HEK293 (cell line): ENCODE measurements around the gene OTUD1.
A peak's percentile ranks its signal among the peaks of the same experiment; 100 is the strongest.

ENCODE experiments used
- AEBP2 ChIP-seq: fragments of 450-650 bp; formaldehyde crosslinking; IDR thresholded peaks from 2 replicates; pipeline ENCODE4 v1.5.1; 2016; ENCODE audit warnings: missing biosample characterization, missing genetic modification characterization, borderline replicate concordance
- HIC1 ChIP-seq: fragments of 450-650 bp; formaldehyde crosslinking; IDR thresholded peaks from 2 replicates; pipeline ENCODE4 v1.5.1; 2016; ENCODE audit warnings: missing biosample characterization, missing genetic modification characterization
- PRDM10 ChIP-seq: fragments of 450-650 bp; formaldehyde crosslinking; IDR thresholded peaks from 2 replicates; pipeline ENCODE4 v1.5.1; 2016; ENCODE audit warnings: missing biosample characterization, missing genetic modification characterization
- ZBTB44 ChIP-seq: fragments of 450-650 bp; IDR thresholded peaks from 2 replicates; pipeline ENCODE4 v1.5.1; 2018; ENCODE audit warnings: missing biosample characterization, mild to moderate bottlenecking, missing genetic modification characterization
- ZNF146 ChIP-seq: fragments of 450-650 bp; formaldehyde crosslinking; IDR thresholded peaks from 2 replicates; pipeline ENCODE4 v1.5.1; 2016; ENCODE audit warnings: missing biosample characterization, missing genetic modification characterization
- ZNF18 ChIP-seq: fragments of 450-650 bp; formaldehyde crosslinking; IDR thresholded peaks from 2 replicates; pipeline ENCODE4 v1.5.1; 2016; ENCODE audit warnings: missing biosample characterization, missing genetic modification characterization
- ZNF211 ChIP-seq: fragments of 450-650 bp; formaldehyde crosslinking; IDR thresholded peaks from 2 replicates; pipeline ENCODE4 v1.5.1; 2016; ENCODE audit warnings: low read depth, missing biosample characterization, missing genetic modification characterization
- ZNF23 ChIP-seq: fragments of 450-650 bp; formaldehyde crosslinking; IDR thresholded peaks from 2 replicates; pipeline ENCODE4 v1.5.1; 2016; ENCODE audit warnings: missing biosample characterization, missing genetic modification characterization, borderline replicate concordance
- ZNF24 ChIP-seq: fragments of 450-650 bp; formaldehyde crosslinking; IDR thresholded peaks from 2 replicates; pipeline ENCODE4 v1.5.1; 2016; ENCODE audit warnings: missing biosample characterization, missing genetic modification characterization
- ZNF274 ChIP-seq, 2 experiments: fragments of 200-500 bp in 1 of 2; fragments of 450-650 bp in 1 of 2; sonication (Bioruptor generic) in 1 of 2; formaldehyde crosslinking in 1 of 2; IDR thresholded peaks; 2 replicates each; pipeline versions ENCODE4 v1.5.1 to v1.6.1; 2014 to 2016; ENCODE audit warnings: borderline replicate concordance in 1 of 2, inconsistent platforms in 1 of 2, low read length in 1 of 2, missing biosample characterization in 1 of 2, missing genetic modification characterization in 1 of 2
- ZNF335 ChIP-seq: fragments of 450-650 bp; formaldehyde crosslinking; conservative IDR thresholded peaks from 2 replicates; pipeline ENCODE4 v1.5.1; 2016; ENCODE audit warnings: missing biosample characterization, missing genetic modification characterization
- ZNF549 ChIP-seq: fragments of 450-650 bp; IDR thresholded peaks from 2 replicates; pipeline ENCODE4 v1.5.1; 2018; ENCODE audit warnings: missing biosample characterization, missing genetic modification characterization, mild to moderate bottlenecking, inconsistent platforms, moderate library complexity
- ZNF600 ChIP-seq: fragments of 450-650 bp; formaldehyde crosslinking; IDR thresholded peaks from 2 replicates; pipeline ENCODE4 v1.5.1; 2016; ENCODE audit warnings: missing biosample characterization, missing genetic modification characterization
- ZNF76 ChIP-seq: fragments of 450-650 bp; formaldehyde crosslinking; IDR thresholded peaks from 2 replicates; pipeline ENCODE4; 2016; ENCODE audit warnings: low read depth, missing biosample characterization, missing genetic modification characterization, borderline replicate concordance
- ZXDB ChIP-seq: fragments of 450-650 bp; formaldehyde crosslinking; IDR thresholded peaks from 2 replicates; pipeline ENCODE4 v1.5.1; 2016; ENCODE audit warnings: missing biosample characterization, missing genetic modification characterization
- TF ChIP-seq, protein P1 (sequence below): fragments of 450-650 bp; formaldehyde crosslinking; IDR thresholded peaks from 2 replicates; pipeline ENCODE4 v1.5.1; 2017; ENCODE audit warnings: missing biosample characterization, missing genetic modification characterization
- TF ChIP-seq, protein P2 (sequence below): fragments of 450-650 bp; formaldehyde crosslinking; IDR thresholded peaks from 2 replicates; pipeline ENCODE4 v1.5.1; 2017; ENCODE audit warnings: missing biosample characterization, missing genetic modification characterization
- TF ChIP-seq, protein P3 (sequence below): fragments of 450-650 bp; formaldehyde crosslinking; IDR thresholded peaks from 2 replicates; pipeline ENCODE4 v1.5.1; 2016; ENCODE audit warnings: missing biosample characterization, missing genetic modification characterization
- TF ChIP-seq, protein P4 (sequence below): fragments of 450-650 bp; formaldehyde crosslinking; IDR thresholded peaks from 2 replicates; pipeline ENCODE4 v1.5.1; 2016; ENCODE audit warnings: missing biosample characterization, missing genetic modification characterization

Gene OTUD1

GRCh38 chr10:23419655-23420329 lies 19.1 kb upstream of the OTUD1 start (continued):
- TF ChIP-seq PRDM10 (tag by site-specific recombination) (peak; percentile 55), HIC1 (tag by site-specific recombination) (no peak), ZNF76 (tag by site-specific recombination) (peak; percentile 13; the same call in 1 of the 2 replicates), ZNF335 (tag by site-specific recombination) (no peak), ZNF23 (tag by site-specific recombination) (no peak), ZBTB44 (no peak), ZNF274 (IDR thresholded peaks at IDR 0.05; ENCODE audit: low read length) (no peak), ZNF274 (tag by site-specific recombination; IDR thresholded peaks at IDR 0.05; ENCODE audit: borderline replicate concordance) (no peak), ZXDB (0 out of 2 replicates have a peak, but pooled peaks have one; percentile 19), ZNF549 (tag by site-specific recombination) (no peak), ZNF600 (tag by site-specific recombination) (peak; percentile 75), ZNF211 (tag by site-specific recombination) (no peak), ZNF24 (0 out of 2 replicates have a peak, but pooled peaks have one; percentile 26), AEBP2 (tag by site-specific recombination) (no peak), ZNF146 (tag by site-specific recombination) (peak; percentile 8; the same call in 1 of the 2 replicates), ZNF18 (tag by site-specific recombination) (peak; percentile 73)
- TF ChIP-seq, protein P1, sequence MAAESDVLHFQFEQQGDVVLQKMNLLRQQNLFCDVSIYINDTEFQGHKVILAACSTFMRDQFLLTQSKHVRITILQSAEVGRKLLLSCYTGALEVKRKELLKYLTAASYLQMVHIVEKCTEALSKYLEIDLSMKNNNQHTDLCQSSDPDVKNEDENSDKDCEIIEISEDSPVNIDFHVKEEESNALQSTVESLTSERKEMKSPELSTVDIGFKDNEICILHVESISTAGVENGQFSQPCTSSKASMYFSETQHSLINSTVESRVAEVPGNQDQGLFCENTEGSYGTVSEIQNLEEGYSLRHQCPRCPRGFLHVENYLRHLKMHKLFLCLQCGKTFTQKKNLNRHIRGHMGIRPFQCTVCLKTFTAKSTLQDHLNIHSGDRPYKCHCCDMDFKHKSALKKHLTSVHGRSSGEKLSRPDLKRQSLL (tag by site-specific recombination), result peak; percentile 10; the same call in 1 of the 2 replicates
- TF ChIP-seq, protein P2, sequence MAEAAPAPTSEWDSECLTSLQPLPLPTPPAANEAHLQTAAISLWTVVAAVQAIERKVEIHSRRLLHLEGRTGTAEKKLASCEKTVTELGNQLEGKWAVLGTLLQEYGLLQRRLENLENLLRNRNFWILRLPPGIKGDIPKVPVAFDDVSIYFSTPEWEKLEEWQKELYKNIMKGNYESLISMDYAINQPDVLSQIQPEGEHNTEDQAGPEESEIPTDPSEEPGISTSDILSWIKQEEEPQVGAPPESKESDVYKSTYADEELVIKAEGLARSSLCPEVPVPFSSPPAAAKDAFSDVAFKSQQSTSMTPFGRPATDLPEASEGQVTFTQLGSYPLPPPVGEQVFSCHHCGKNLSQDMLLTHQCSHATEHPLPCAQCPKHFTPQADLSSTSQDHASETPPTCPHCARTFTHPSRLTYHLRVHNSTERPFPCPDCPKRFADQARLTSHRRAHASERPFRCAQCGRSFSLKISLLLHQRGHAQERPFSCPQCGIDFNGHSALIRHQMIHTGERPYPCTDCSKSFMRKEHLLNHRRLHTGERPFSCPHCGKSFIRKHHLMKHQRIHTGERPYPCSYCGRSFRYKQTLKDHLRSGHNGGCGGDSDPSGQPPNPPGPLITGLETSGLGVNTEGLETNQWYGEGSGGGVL (tag by site-specific recombination), result peak; percentile 16; the same call in 1 of the 2 replicates
- TF ChIP-seq, protein P3, sequence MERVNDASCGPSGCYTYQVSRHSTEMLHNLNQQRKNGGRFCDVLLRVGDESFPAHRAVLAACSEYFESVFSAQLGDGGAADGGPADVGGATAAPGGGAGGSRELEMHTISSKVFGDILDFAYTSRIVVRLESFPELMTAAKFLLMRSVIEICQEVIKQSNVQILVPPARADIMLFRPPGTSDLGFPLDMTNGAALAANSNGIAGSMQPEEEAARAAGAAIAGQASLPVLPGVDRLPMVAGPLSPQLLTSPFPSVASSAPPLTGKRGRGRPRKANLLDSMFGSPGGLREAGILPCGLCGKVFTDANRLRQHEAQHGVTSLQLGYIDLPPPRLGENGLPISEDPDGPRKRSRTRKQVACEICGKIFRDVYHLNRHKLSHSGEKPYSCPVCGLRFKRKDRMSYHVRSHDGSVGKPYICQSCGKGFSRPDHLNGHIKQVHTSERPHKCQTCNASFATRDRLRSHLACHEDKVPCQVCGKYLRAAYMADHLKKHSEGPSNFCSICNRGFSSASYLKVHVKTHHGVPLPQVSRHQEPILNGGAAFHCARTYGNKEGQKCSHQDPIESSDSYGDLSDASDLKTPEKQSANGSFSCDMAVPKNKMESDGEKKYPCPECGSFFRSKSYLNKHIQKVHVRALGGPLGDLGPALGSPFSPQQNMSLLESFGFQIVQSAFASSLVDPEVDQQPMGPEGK, result no peak; the same call in 1 of the 2 replicates
- TF ChIP-seq, protein P4, sequence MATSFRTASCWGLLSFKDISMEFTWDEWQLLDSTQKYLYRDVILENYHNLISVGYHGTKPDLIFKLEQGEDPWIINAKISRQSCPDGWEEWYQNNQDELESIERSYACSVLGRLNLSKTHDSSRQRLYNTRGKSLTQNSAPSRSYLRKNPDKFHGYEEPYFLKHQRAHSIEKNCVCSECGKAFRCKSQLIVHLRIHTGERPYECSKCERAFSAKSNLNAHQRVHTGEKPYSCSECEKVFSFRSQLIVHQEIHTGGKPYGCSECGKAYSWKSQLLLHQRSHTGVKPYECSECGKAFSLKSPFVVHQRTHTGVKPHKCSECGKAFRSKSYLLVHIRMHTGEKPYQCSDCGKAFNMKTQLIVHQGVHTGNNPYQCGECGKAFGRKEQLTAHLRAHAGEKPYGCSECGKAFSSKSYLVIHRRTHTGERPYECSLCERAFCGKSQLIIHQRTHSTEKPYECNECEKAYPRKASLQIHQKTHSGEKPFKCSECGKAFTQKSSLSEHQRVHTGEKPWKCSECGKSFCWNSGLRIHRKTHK (tag by site-specific recombination), result no peak
